Kidney (tissue), 14 donors: ENCODE results near the gene CRIP1. TPM values are rescaled to one million over a fixed set of nuclear protein-coding genes. Genes with fewer than 3 reads are reported as not detected.
A peak's percentile ranks its signal among the peaks of the same experiment; 100 is the strongest.

Experiments
- DNase-seq, 5 donors: peaks; one replicate each; pipeline ENCODE4 v3.0.0-alpha.2; 2013 to 2020
- FAIRE-seq: peaks from 2 replicates; lab custom pipeline; 2012; peaks lifted over from hg19 to GRCh38; lab: Jason Lieb, UNC
- H3K27ac ChIP-seq, 2 donors: one replicate each; pipeline ENCODE4 v1.7.0; 2013; ENCODE audit warnings: low read depth in 2 of 2, low read length in 2 of 2, inconsistent platforms in 1 of 2
- H3K27me3 ChIP-seq: one replicate; pipeline ENCODE4 v1.7.1; 2013; ENCODE audit warnings: low read length, inconsistent platforms; ENCODE audit not compliant: control insufficient read depth, insufficient read depth
- H3K36me3 ChIP-seq, 3 donors: one replicate each; pipeline versions ENCODE4 v1.7.0 to v1.7.1; 2013; ENCODE audit warnings: low read length in 3 of 3, control low read depth in 1 of 3, inconsistent platforms in 1 of 3; ENCODE audit not compliant: insufficient read depth in 3 of 3, control insufficient read depth in 2 of 3
- H3K4me1 ChIP-seq, 3 donors: one replicate each; pipeline versions ENCODE4 v1.7.0 to v1.7.1; 2013; ENCODE audit warnings: low read length in 3 of 3, inconsistent platforms in 1 of 3, low read depth in 1 of 3; ENCODE audit not compliant: control insufficient read depth in 2 of 3, insufficient read depth in 2 of 3
- H3K4me3 ChIP-seq, 3 donors: one replicate each; pipeline versions ENCODE4 v1.7.0 to v1.8.1; 2013; ENCODE audit warnings: low read length in 3 of 3, control low read depth in 1 of 3, inconsistent platforms in 1 of 3
- H3K9ac ChIP-seq, 3 donors: one replicate each; pipeline versions ENCODE4 v1.7.0 to v1.7.1; 2013; ENCODE audit warnings: low read length in 3 of 3, control low read depth in 1 of 3, inconsistent platforms in 1 of 3
- H3K9me3 ChIP-seq, 3 donors: one replicate each; pipeline versions ENCODE4 v1.7.0 to v1.7.1; 2013; ENCODE audit warnings: low read length in 3 of 3, control low read depth in 1 of 3, inconsistent platforms in 1 of 3; ENCODE audit not compliant: control insufficient read depth in 2 of 3, insufficient read depth in 1 of 3
- intact Hi-C: fragments of 100-400 bp; cut with DNase I; formaldehyde crosslinking; loops from one replicate; pipeline ENCODE4 v1.11.1; 2022
- polyA plus RNA-seq: library from polyadenylated mRNA; stranded (reverse); fragments of 350-450 nt; fragmentation: Illumina TruSeq; extraction: RNeasy Lipid Tissue Mini Kit (QIAGEN cat#74804); gene quantifications from one replicate; pipeline ENCODE4 v1.2.3, GENCODE V29; 2014; ENCODE audit warnings: low read depth, low replicate concordance; ENCODE audit not compliant: insufficient read depth
- total RNA-seq: library from RNA; stranded (reverse); fragmentation: NEBNext Ultra II Directional; extraction: Animal tissue kit (Norgen Biotek cat#: 25700); gene quantifications from one replicate; pipeline ENCODE4 v1.2.1, GENCODE V29; 2021
- TF ChIP-seq, protein P1 (sequence below): IDR thresholded peaks from 3 replicates; pipeline ENCODE4 v1.5.1; 2012; ENCODE audit warnings: mild to moderate bottlenecking, moderate library complexity, borderline replicate concordance; ENCODE audit not compliant: insufficient read depth; ENCODE audit errors: extremely low read depth
- donor health status: control.
- donor health status: control.
- donor health status: control.
- donor health status: control.
- donor health status: control.
- donor health status: DM: yes; HTN: yes; CAD: no.
- donor health status: Normal renal cell carcinoma (clear cell type).

The CRIP1 gene
- total and polyA plus RNA-seq, 2 donors from 2014 or later, result 272 to 381 TPM

DNA sequence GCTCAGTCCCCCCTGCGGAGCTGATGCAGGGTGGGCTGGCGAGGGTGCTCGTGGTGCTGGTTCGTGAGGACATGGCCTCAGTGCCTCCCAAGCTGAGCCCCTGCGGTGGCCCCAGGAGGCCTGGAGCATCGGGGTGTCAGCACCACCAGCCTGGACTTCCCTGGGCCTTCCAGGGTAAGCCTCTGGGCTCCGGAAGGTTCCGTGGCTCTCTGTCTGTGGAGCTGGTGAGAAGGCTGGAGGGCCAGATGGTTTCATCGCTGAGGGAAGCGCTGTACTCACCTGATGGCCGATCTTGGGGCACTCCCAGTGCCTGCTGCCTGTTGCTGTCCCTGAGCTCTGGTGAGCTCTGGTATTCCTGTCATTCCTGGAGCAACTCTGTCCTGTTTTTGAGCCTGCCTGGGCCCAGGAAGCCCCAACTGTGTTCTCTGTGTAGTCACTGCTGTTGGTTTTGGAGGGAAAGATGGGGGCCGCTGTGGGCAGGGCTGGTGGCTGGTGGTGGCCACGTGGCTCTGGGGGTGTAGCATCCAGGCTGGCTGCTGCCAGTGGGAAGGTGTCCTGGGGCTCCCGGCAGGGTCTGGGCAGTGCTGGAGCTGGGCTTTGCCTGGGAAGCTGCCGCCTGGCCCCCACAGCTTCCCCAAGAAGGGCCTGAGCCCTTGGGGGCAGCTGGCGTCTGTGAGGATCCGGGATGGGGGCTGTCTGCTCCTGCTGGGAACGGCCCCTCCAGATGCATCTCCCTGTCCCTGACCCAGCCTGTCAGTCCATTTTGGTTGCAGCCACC, 48.8 kb upstream of the CRIP1 start:
- intact Hi-C loops, result no loop called here

DNA sequence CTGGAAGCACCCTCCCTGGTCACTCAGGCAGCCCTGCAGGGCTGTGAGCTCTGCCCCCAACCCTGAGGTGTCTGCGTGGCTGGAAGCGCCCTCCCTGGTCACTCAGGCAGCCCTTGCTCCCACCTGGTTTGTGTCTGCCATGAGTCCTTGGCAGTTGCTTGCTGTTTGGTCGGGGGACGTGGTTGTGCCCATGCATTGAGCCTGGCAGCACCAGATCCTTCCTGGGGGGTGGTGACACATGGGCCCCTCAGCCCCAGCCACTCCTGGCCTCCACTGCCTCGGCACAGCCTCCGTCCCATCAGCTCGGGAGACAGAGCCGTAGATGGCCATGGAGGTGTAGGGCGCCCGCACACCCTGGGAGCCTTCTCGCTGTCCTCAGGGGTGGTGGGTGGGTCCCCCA, 47.5 kb upstream of the CRIP1 start:
- TF ChIP-seq, protein P1, sequence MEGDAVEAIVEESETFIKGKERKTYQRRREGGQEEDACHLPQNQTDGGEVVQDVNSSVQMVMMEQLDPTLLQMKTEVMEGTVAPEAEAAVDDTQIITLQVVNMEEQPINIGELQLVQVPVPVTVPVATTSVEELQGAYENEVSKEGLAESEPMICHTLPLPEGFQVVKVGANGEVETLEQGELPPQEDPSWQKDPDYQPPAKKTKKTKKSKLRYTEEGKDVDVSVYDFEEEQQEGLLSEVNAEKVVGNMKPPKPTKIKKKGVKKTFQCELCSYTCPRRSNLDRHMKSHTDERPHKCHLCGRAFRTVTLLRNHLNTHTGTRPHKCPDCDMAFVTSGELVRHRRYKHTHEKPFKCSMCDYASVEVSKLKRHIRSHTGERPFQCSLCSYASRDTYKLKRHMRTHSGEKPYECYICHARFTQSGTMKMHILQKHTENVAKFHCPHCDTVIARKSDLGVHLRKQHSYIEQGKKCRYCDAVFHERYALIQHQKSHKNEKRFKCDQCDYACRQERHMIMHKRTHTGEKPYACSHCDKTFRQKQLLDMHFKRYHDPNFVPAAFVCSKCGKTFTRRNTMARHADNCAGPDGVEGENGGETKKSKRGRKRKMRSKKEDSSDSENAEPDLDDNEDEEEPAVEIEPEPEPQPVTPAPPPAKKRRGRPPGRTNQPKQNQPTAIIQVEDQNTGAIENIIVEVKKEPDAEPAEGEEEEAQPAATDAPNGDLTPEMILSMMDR, result no peak
- FAIRE-seq, result no peak
- no peaks in the 10 kb centered on the region for H3K27me3 ChIP-seq

More for the DNA sequence above, 48.8 kb upstream of the CRIP1 start:
- H3K36me3 ChIP-seq, result peaks cover 0 to 2% (median 2%) of the 10 kb centered on the region in 3 donors
- DNase-seq, result peak in 1 of 5 donors; percentile 64
- no peak overlapping the region for H3K27ac ChIP-seq
- no peaks in the 10 kb centered on the region for H3K9me3 ChIP-seq
- H3K4me3 ChIP-seq, result no peak overlapping the region
- TF ChIP-seq, protein P1, result no peak
- no peaks in the 10 kb centered on the region for H3K27me3 ChIP-seq
- FAIRE-seq, result no peak
- H3K9ac ChIP-seq, result no peak overlapping the region
- no peaks in the 10 kb centered on the region for H3K4me1 ChIP-seq

DNA sequence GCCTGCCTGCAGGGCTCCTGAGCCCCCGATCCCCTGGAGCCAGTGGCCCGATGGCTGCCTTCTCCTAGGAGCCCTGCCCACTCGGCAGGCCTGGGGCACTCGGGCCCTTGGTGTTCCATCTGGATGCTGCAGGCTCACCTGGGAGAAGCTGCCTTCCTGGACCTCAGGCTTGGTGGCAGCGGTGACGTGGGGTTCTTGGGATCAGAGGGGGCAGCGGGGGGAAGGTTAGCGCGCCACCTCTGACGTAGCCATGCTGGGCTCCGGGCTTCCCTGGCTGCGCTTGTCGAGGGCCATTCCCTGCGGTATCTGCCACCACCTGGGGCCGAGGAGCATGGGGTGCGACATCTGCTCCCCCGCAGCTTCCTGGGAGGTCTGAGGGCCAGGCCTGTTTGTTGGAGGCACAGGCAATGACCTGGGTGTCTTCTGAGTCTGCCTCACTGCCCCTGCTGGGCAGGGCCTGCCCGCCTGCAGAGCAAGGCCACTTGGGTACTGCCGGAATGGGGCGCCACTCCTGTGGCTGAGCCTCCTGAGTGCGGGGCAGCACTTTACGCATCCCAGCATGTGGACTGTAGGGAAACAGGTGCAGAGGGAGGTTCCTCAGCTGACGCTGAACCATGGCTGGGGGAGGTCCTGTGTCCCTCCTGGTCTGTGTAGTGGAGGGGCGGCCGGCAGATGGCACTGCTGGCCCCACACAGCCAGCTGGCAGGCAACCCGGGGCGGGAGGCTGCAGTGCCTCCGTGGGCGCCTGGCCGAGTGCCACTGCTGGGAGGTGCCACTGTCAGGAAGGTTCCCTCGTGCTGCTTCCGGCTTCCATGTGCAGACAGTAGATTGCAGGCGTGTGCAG, 46.8 kb upstream of the CRIP1 start:
- intact Hi-C loops, result no loop called here
- no peaks in the 10 kb centered on the region for H3K27me3 ChIP-seq
- peaks cover 0 to 2% (median 2%) of the 10 kb centered on the region in 3 donors for H3K36me3 ChIP-seq
- no peak overlapping the region for H3K9ac ChIP-seq
- no peaks in the 10 kb centered on the region for H3K4me1 ChIP-seq
- FAIRE-seq (no peak), DNase-seq (peak in 1 of 5 donors; percentile 57)
- no peak overlapping the region for H3K4me3 ChIP-seq
- H3K9me3 ChIP-seq, result no peaks in the 10 kb centered on the region
- H3K27ac ChIP-seq, result no peak overlapping the region
- TF ChIP-seq, protein P1, result no peak

More for the DNA sequence above, 47.5 kb upstream of the CRIP1 start:
- H3K9me3 ChIP-seq, result no peaks in the 10 kb centered on the region
- H3K9ac ChIP-seq, result no peak overlapping the region
- peaks cover 0 to 2% (median 2%) of the 10 kb centered on the region in 3 donors for H3K36me3 ChIP-seq
- no peaks in the 10 kb centered on the region for H3K4me1 ChIP-seq
- no peak for DNase-seq
- no peak overlapping the region for H3K4me3 ChIP-seq
- intact Hi-C loops, result no loop called here
- no peak overlapping the region for H3K27ac ChIP-seq
